RWPE2 (cell line): ENCODE results near the gene HIC1.

Experiments used
- ATAC-seq: fragments of 200-7000 bp; cut with Tn5 transposase; 3 replicates; pipeline ENCODE4 v1.9.1; 2021; ENCODE audit warnings: low read depth
- DNase-seq: peaks from one replicate; pipeline ENCODE4 v3.0.0-alpha.2; 2020; ENCODE audit warnings: low spot score
- H3K27ac ChIP-seq: fragments of 450-650 bp; 2 replicates; pipeline ENCODE4 v1.5.1; 2017; ENCODE audit warnings: mild to moderate bottlenecking; ENCODE audit not compliant: poor library complexity, severe bottlenecking
- H3K27me3 ChIP-seq: fragments of 250-450 bp; sonication (Bioruptor Pico); 2 replicates; pipeline ENCODE4 v1.5.1; 2021; ENCODE audit warnings: mild to moderate bottlenecking, moderate library complexity; ENCODE audit not compliant: insufficient read depth, poor library complexity, severe bottlenecking
- H3K36me3 ChIP-seq: fragments of 250-450 bp; sonication (Bioruptor Pico); 2 replicates; pipeline ENCODE4 v1.5.1; 2020; ENCODE audit warnings: low read depth, mild to moderate bottlenecking, moderate library complexity
- H3K4me1 ChIP-seq: fragments of 250-450 bp; sonication (Bioruptor Pico); 2 replicates; pipeline ENCODE4 v1.5.1; 2021; ENCODE audit warnings: mild to moderate bottlenecking, moderate library complexity; ENCODE audit not compliant: insufficient read depth, poor library complexity, severe bottlenecking
- H3K4me3 ChIP-seq: fragments of 250-450 bp; sonication (Bioruptor Pico); 2 replicates; pipeline ENCODE4 v1.5.1; 2021; ENCODE audit warnings: mild to moderate bottlenecking, moderate library complexity; ENCODE audit not compliant: severe bottlenecking
- H3K9me3 ChIP-seq: fragments of 250-450 bp; sonication (Bioruptor Pico); 2 replicates; pipeline ENCODE4 v1.5.1; 2021; ENCODE audit warnings: mild to moderate bottlenecking, moderate library complexity; ENCODE audit not compliant: severe bottlenecking
- TF ChIP-seq, protein P1 (sequence below): fragments of 450-650 bp; IDR thresholded peaks from one replicate; pipeline ENCODE4 v1.5.1; 2017; ENCODE audit warnings: mild to moderate bottlenecking, moderate library complexity; ENCODE audit not compliant: poor library complexity, severe bottlenecking

HIC1 gene

DNA sequence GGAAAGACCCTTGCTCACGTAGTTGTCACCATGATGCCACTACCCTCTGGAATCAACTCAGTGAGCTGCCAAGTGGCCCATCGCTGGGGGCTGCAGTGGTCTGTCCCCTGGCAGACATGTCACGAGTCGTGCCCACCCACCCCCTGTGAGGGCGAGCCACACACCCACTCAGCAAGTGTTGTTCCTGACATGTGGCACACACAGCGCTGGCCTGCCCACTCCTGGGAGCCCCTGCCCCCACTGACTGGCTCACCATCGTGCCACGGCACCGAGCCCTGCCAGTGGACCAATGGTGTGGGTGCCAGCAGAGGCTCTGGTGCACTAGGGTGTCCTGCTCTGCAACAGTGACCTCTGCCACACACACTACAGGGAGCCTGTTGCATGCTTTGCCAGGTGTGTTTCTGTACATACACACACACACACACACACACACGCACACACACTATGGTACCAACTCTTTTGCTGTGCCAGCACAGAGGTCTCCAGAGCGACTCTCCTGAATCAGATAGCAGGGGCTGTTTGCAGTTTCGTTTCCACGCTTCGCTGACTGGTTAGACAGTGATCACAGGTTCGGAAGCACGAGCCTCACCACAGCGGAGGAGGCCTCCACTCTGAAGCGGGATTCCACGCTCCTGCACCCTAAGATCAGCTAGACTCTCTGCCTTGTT is 37.5 kb upstream of the HIC1 start:
- Histone ChIP-seq H3K4me1 (no peaks in the 10 kb centered on the region), H3K36me3 (no peaks in the 10 kb centered on the region), H3K4me3 (no peak overlapping the region), H3K27ac (no peak overlapping the region), H3K9me3 (no peaks in the 10 kb centered on the region), H3K27me3 (no peaks in the 10 kb centered on the region)
- TF ChIP-seq, protein P1, sequence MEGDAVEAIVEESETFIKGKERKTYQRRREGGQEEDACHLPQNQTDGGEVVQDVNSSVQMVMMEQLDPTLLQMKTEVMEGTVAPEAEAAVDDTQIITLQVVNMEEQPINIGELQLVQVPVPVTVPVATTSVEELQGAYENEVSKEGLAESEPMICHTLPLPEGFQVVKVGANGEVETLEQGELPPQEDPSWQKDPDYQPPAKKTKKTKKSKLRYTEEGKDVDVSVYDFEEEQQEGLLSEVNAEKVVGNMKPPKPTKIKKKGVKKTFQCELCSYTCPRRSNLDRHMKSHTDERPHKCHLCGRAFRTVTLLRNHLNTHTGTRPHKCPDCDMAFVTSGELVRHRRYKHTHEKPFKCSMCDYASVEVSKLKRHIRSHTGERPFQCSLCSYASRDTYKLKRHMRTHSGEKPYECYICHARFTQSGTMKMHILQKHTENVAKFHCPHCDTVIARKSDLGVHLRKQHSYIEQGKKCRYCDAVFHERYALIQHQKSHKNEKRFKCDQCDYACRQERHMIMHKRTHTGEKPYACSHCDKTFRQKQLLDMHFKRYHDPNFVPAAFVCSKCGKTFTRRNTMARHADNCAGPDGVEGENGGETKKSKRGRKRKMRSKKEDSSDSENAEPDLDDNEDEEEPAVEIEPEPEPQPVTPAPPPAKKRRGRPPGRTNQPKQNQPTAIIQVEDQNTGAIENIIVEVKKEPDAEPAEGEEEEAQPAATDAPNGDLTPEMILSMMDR, result no peak
- ATAC-seq (no peak), DNase-seq (no peak)

DNA sequence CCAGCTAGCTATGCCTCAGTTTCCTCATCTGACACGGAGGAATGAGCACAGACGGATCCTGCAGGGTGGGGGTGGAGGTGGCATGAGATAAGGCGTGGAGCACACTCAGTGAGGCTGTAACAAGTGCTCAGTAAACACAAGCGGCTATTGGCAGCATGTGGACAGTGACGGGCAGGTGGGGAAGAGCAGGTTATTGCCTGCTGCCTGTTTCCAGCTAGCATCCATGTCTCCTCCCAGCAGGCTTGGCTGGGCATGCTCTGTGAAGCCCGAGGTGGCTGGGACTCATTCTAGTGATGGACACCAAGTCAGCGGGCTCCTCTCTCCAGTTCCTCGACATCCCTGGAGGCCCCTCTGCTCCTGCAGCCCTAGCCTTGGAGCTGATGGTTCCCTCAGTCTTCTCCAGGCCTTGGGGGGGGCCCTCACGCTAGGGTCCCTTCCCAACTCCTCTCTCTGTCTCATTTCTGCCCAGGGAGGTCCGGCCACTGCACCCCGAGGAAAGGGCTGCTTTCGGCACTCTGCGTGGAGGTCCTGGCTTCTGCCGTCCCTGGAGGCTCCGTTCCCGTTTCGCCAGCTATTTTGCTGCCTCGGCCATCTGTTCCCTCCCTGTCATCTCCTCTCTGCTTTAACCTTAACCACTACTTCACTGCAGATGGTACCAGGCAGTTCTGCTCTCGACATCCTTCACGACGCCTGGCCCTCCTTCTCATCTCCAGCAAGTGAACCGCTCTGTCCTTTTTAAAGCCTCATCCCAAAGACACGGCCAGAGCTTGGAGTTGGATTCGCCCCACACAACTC is 36.0 kb upstream of the HIC1 start:
- no peak overlapping the region for H3K27ac ChIP-seq
- ATAC-seq (no peak), DNase-seq (no peak)
- H3K27me3 ChIP-seq, result peaks cover 7% of the 10 kb centered on the region
- H3K9me3 ChIP-seq, result no peaks in the 10 kb centered on the region
- H3K4me3 ChIP-seq, result no peak overlapping the region
- no peaks in the 10 kb centered on the region for H3K36me3 ChIP-seq
- TF ChIP-seq, protein P1, result no peak
- no peaks in the 10 kb centered on the region for H3K4me1 ChIP-seq

DNA sequence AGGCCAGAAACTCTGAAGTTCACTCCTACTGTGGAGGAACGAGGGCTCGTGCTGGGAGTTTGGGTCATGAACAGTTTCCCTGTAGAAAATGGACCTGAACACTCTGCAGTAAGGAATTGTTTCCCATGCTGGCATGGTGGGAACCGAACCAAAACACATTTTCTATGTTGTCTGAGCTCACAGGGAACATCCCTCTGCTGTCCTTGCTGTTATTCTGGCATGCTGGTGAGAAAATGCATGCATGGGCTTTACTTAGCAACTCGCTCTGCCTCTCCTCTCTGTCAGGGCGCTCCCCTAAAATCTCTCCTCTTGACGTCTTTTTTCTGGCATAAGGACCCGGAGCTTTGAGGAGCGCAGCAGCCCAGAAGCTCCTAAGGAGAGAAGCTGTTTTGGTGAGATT is 35.2 kb upstream of the HIC1 start:
- no peak for ATAC-seq
- Histone ChIP-seq H3K9me3 (no peaks in the 10 kb centered on the region), H3K27me3 (peaks cover 15% of the 10 kb centered on the region)

GRCh38 chr17:2020721-2021120 is 34.2 kb upstream of the HIC1 start:
- no peak overlapping the region for H3K4me3 ChIP-seq
- peaks cover 23% of the 10 kb centered on the region for H3K27me3 ChIP-seq
- H3K4me1 ChIP-seq, result no peaks in the 10 kb centered on the region
- no peak for ATAC-seq
- TF ChIP-seq, protein P1, result no peak
- H3K27ac ChIP-seq, result no peak overlapping the region
- no peak for DNase-seq
- H3K36me3 ChIP-seq, result no peaks in the 10 kb centered on the region
- H3K9me3 ChIP-seq, result no peaks in the 10 kb centered on the region

More for the DNA sequence above, 35.2 kb upstream of the HIC1 start:
- H3K27ac ChIP-seq, result no peak overlapping the region
- TF ChIP-seq, protein P1, result no peak
- no peak for DNase-seq
- H3K4me3 ChIP-seq, result no peak overlapping the region
- no peaks in the 10 kb centered on the region for H3K4me1 ChIP-seq
- no peaks in the 10 kb centered on the region for H3K36me3 ChIP-seq
